GM18519 (cell line): ENCODE results near the gene RNF157.

Experiments
- ATAC-seq: cut with Tn5 transposase; IDR thresholded peaks from one replicate; pipeline ENCODE4 v1.9.1; 2021; ENCODE audit warnings: mild to moderate bottlenecking, moderate library complexity; ENCODE audit not compliant: unreplicated experiment, low FRiP score

RNF157 gene

DNA sequence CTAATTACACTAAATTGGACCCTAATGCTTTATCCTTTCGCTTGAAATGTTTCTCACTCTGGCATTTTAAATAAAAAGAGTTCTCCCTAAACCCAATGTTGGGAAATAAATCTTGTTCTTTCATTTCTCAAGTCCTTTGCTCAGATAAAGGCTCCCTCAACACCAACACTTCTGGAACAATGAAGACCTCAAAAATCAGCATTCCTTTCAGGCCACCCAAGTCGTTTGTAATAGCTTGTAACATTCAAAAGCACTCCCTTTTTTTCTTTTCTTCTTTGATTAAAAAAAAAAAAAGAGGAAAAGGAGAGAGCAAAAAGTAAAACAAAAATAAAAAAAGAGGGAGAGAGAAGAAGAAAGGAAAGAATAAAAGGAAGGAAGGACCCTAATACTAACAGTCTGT, 76.0 kb downstream of the RNF157 start:
- no peak for ATAC-seq

DNA sequence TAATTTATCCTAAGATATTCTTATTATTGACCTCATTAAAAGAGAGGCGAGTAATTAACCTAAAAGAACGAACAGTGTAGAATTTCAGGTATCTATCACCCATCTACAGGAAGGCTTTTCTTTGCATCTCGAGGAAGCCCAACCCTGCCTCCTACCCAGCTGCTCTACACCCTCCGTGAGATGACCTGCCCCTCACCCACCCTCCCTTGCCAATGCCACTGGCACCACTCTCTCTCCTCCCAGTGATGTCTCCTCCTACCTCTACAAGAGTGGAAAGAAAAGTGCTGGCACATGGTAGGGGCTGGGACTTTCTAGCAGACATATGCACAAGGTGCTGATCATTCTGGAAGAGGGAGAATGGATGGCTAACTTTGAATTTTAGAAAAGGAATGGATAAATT, 76.4 kb downstream of the RNF157 start:
- ATAC-seq, result no peak

DNA sequence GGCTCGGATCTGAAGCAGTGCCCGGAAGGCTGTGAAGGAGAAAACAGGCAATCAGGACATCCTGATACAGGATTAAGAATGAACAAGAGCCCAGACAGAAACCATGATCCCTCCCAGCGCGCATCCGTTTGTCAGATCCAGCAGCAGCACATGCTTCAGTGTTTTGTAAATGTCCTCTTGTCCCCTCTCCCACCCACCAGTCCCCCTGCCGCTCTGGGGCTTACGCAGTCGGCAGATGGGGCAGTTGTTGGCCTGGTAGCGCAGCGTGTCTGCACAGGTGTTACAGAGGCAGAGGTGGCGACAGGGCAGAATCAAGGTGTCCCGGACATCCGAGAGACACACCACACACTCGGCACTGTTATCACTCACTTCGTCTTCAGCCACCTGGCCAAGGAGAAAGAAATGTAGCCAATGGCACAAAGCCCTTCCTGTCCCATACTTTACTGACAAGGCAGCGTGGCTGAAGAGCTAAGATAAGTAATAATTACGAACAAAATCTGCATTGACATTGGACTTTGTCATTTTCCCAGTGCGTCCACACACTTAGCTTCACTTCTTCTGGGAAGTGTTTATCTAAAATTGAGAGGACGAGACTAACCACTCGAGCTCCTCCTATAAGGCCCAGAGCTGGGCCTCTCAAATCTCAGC, 78.5 kb downstream of the RNF157 start:
- ATAC-seq, result no peak

DNA sequence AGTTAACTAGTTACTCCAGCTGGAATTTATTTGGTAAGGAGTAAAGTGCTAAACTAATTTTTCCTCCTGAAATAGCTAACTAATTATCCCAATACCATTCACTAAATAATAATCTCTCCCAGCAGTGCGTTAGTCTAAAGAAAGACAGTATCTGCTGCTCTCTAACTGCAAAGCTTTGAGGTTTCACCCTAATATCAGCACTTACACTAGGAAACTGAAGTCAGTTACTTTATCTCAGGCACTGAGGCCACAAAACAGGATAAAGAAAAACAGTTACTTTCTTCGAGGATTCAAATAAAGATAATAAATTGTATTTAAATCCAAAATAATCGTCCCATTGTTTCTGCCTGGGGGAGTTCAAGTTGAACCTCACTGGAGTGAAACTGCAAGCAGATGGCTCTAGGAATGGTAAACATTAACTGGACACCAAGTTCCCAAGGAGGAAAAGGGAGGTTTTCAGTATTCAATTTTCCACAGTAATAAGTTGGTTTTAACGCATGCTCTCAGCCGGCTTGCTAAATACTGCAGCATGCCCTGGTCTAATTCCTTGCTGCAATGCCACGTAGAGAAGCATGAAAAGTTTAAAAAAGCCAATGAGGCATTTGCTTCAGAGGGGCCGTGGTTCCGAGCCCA, 79.3 kb downstream of the RNF157 start:
- no peak for ATAC-seq

DNA sequence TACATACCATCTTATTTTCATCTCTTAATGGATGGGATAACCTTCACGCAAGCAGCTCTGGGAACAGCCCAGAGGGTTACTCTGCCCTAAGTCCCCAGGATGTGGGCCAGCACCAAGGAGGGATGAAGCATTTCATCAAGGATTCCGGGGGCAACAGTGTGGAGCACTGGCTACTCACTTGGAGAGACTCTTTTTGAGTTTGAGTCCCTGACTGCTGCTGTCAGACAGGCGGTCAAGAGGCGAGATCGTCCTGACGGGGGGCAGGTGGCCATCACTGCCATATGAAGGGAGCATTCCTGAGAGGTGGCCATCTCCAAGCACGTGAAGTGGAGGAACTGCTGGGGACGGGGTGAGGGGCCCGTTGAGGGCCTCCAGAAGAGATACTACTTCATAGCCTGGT, 81.1 kb downstream of the RNF157 start:
- ATAC-seq, result no peak

DNA sequence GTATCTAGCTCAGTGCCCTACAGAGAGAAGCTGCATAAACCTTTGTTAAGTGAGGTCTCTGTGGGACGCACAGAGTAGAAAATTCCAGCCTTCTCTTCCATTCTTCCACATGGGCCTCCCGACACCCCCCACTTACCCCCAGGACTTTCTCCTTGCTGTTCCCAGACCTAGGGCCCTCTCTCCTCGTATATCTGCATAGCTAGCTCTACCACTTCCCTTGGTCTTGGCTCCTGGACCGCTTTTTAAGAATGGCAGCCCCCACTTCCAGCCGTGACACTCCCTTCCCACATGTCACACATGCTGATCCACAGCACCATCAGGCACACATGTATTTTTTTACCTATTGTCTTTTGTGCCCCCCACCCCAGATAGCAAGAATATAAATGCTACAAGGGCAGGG, 82.5 kb downstream of the RNF157 start:
- no peak for ATAC-seq

DNA sequence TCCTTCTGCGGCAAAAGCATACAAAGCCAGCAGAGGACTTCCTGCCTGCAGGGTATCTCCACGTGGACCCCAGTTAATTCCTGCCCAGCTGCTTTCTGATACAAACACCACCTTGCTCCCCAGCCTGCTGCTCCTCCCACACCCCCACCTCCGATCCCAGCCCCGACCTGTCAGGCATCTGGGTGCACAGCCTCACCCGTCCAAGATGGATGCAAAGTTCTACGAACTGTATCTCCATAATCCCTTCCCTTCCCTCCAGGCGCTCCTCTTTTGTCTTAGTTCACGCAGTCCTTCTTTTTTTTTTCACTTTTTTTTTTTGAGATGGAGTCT, 83.7 kb downstream of the RNF157 start:
- no peak for ATAC-seq

DNA sequence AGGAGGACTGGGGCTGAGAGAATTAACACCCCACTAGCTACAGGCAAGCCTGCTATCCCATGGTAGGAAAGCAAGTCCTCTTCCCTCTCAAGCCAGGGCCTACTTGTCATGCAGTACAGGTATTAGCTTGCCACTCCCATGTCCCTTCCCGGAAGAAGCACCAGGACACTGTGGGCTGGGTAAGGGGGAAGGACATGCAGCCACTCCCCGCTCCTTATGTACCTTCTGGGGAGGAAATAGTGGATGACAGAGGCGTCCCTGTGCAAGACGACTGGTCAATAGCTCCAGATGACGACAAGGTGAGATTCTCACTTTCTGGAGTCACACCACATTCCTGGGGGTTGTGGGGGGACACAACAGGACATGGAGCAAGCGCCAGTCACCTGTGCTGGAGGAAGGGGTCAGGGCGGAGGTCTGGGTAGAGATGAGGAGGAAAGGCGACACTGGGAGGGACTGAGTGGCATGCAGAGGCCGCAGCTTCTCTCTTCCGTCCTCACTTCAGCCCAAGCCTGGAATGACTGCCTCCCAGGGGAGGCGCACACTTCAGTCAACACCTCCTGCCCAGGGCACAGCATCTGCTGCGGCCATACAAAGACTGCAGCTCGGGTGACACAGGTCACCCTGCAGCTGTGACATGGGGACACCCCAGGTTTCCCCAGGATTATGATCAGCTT, 84.2 kb downstream of the RNF157 start:
- no peak for ATAC-seq

DNA sequence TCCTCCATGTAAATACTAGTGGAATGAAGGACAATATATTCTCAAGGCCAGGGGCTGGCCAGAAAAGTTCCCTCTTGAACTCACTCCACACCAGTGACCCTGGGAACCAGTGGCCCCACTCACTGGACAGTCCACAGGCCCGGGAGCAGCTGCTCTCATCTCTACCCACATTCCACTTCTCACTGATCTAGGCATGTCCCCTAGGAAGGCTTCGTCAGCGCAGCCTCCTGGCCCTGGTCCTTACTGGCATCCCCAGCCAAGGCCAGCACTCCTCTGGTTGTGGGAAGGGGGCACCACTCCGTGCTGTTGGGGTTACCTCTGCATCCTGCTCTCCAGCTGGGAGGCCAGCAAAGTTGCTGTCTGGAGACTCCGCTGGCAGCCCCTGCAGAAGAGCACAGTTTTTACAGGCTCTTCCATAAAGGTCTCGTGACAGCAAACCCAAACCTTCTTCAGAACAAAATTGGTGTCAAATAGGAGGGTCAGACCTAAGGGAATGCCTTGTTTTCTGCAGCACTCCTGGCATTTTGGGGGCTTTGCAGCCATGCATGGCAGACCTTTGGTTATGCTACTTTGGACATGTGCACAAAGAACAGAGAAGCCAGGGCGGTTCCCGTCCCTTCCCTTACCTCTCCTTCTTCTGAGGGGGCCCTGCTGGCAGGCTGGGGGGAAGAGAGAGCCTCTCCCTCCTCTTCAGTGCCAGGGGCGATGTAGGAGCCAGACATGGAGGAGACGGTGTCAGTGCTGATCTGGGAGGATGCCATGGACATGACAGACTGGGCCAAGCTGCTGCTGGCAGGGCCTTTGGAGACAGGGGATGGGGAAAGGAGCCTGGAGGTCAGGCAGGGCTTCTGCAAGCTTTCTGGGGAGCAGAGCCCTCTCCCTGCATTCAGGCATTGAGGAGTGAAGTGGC, 85.1 kb downstream of the RNF157 start:
- ATAC-seq, result no peak

DNA sequence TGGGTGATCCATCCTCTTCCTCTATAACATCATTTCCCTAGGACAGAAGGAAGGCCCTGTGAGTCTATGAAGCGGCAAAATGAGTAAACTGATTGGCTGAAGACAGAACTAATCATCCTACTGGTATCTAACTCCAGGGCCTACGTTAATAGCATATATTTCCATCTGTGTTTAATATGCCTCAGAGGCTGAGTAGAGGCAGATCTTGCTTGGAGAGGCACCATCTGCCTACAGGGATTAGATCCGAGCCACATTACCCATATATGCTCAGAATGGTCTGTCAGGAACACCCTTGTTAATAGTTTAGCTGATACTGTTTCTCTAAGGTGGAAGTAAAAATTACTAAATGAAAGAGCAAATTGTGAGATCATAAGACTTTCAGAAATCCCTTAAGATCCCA, 86.0 kb downstream of the RNF157 start:
- no peak for ATAC-seq

DNA sequence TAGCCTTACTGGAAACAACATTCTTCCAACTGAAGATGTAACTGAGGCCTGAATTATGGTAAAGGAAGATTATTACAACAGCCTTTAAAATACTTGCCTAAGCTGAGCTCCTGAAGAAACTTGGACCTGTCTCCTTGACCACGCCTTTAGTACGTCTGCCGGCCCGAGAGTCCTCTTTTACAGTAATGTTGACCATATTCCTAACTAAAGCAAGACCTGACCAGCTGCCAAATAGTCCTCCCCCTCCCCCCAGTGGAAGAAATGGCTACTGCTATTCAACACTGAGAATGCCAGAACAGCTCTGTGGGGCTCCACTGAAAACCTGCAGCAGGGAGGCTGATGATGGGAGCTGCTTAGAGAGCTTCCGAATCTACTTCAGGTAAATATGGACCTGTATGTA, 86.7 kb downstream of the RNF157 start:
- ATAC-seq, result no peak

DNA sequence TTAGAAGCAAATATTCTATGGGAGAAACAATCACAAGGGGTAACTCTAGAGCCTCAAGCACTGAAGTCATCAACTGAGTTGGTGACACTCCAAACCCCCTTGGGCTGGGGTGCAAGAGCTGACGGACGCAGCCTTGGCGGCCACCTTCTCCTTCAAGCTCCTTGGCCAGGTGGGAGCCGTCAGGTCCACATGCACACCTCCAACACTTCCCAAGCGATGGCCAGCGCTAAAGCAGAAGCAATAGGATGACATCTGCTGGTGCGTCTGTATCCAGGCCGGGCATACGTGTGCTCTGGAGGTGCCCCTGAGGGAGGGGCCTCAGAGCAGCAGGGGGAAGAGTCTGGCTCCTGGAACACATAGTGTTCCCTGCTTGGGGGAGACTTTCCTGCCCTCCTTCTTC, 87.1 kb downstream of the RNF157 start:
- no peak for ATAC-seq

DNA sequence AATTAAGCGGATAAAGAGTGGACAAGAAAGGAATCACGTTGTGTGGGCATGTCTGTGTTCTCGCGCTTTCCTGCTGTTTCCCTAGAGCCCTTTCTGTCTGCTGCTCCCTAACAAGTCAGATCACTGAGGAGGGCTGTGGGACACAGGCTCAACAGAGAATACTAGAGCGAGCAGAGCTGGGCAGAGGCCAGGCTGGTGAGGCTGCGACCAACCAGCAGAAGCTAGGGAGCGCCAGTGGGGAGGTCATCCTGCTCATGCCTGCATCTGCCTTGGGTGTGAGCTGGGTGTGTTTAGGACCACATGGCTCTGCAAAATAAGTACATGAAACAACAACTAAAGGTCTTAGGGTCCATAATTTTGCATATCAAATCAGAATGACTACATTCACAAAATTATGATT, 87.7 kb downstream of the RNF157 start:
- ATAC-seq, result no peak

DNA sequence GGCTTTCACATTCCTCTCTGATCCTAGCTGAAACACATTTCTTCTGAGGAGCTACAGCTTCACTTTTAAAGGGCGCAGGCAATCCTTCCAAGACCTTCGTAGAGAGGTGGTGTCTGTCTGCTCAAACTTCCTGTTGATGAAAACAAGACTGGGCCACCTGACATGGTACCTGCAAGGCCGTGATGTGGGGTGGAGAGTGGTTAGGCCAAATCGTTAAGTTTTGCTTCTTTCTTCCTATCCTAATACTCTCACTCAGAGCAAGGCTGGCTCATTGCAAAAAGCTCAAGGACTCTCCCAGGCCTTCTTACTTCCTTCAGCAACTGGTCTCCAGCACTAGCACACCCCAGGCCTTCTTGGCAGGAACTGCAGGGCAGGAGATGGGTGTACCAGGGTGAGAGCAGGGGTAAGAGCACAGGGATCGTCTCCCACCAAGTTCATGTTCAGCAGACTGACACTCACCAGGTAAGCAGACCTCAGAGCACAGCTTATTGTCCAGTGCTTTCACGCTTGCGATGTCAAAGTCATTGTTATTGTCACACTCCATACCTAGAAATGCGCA, 88.3 kb downstream of the RNF157 start:
- no peak for ATAC-seq

DNA sequence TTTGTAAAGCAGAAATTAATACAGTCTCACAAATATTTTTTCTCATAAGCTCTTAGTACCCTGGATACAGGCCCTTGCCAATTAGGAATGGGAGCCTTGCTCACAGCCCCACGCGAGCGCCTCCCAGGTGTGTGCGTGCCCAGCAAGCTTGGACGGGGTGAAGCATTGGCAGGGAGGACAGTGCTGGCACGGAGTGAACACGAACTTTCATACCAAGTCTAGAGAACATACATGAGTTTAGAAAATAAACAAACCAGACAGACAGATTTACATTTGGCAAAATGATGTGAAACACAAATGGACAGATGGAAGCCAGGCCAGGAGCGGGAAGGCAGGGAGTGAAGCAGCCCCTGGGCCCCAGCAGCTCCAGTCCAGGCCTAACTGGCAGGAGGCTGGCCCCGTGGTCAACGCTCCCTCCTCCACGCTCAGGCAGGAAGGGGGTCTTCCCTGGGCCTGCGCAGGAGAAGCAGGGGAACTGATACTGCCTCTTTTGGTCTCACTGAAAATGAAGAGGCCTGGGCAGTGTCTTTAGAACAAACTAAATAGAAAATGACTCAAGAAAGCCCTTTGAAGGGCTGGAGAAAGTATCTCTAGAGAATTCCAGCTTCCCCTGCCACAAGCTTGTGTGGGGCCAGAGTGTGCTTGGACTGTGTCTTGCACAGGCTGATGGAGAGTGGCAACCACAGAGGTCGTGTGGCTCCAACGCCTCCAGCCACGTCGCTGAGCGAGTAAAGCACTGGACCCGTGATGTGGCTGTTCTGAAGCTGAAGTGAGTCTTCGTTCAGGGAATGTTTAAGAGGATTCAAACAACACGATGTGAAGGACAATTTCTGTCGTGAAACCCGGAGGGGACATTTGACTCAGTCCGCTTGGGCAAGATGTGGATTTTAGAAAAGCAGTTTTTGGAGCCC, 89.3 kb downstream of the RNF157 start:
- no peak for ATAC-seq

DNA sequence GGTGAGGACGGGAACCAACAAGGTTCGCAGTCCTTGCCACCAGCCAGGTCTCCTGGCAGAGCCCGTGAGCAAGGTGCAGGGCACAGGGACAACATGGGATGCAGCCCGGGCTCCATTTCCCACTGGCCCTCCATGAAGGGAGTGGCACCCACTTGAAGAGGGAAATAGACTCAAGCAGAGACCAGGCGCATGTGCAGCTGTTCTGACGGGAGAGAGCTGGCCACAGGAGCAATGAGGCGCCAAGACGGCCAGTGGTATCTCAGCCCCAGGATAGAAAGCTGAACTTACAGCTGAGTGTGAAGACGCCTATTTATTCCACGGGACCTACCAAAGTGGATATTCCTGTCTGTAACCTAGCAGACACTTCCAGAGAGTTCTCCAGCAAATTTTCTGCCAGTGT, 91.1 kb downstream of the RNF157 start:
- ATAC-seq, result no peak

DNA sequence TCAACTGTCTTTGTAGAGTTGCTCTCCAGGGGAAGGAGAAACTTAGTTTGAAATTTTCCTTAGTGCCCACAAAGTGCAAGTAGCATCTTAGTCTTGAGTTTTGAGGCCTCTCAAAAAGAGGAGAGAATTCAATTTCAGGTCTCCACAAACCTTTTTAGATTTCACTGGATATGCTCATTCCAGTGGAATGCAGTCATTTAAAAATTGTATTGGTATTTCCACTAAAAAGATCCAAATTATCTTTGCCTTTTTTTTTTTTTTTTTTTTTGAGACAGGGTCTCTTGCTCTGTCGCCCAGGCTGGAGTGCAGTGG, 92.3 kb downstream of the RNF157 start:
- ATAC-seq, result no peak

DNA sequence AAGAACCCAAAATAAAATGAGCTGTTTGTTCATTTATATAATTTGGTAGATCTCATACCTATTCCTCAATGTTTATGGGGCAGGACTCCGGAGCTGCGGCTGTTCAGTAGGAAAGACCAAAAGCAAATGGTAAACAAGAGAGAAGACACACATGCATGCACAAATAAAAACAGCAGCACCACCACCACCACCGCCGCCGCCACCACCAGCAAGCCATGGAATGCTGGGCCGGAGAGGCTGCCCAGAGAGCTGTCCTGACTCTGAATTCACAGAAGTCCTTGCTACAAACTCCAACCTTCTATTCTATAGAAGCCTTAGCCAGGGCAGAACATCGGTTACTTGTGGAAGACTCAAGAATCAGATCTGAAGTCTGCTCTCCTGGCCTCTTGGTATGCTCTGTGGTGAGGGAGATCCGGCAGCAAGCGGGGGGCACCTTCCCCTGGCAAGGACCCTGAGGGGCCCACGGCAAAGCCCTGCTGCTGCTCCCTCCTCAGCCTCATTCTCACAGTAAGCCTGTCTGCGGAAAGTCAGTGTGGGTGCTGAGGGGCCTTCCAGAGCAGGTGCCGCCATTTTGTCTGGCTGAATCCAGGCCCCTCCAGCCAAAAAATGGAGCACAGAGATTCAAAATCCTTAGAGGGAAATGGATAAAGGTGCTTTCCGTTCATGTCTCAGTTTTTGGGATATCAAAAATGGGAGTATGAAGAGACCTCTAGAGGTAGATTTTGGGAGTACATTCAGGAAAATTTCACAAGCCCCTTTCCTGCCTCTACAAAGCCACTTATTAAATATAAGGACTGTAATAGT, 92.9 kb downstream of the RNF157 start:
- no peak for ATAC-seq
